ENCODE measurements around the gene SLF1.

SLF1 gene

GRCh38 chr5:94667937-94668336, 49.5 kb downstream of the SLF1 start:
- no peak for DNase-seq

- no peak for DNase-seq
Observed at GRCh38 chr5:94670726-94671125, 52.3 kb downstream of the SLF1 start.

DNA sequence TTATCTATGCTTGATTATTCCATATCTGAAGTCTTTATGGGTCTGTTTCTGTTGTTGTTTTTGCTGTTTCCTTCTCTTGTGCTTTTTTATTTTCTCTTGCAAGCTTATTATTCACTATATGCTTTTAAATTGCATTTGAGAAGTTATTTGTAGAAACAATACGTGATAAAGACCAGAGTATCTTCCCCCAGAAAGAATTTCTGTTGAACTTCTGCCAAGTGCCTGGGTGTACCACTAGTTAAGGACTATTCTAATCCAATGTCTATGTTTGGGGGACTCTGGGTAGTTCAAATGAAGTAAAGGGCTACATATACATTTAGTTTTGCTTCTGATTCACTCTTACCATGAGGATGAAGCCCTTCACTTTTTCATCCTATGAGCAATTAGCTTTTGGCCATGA, 54.3 kb downstream of the SLF1 start:
- no peak for DNase-seq

DNA sequence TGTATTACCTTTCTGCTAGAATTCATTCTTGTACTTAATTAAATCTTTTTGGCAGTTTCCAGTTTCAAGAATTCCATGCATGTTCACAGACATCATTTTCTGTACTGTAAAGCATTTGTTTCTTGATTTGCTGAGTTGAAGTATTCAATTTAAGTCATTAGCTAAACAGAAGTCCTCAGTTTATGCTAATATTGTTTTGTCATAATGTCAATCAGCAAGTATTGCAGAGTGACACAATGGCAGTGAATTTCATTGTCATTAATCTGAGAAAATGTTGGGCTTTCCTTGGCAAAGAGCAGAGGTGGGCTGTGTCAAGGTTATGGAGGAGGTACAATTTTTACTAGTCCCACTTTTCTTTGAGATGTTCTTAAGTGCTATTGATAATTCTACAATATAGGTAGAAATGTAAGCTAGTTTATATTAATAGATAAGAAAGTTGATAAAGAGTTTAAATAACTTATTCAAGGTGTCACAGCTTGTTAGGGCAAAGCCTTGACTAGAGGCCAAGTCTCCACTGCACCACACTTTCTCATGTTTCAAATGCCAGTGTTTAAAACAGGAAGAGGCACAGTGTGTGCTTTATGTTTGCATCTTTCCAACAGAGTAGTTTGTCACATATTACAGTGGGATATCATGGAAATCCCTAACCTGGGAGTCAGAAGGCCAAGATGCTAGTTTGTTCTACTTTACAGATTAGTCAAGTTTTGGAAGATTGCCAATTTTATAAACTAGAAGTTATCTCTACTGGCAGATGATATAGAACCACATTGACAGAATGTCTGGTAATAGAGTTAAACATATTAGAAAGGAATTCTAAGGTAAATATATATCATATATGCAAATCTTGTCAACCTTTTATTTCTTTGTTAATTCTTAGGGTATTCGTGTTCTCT, 56.3 kb downstream of the SLF1 start:
- no peak for DNase-seq

DNA sequence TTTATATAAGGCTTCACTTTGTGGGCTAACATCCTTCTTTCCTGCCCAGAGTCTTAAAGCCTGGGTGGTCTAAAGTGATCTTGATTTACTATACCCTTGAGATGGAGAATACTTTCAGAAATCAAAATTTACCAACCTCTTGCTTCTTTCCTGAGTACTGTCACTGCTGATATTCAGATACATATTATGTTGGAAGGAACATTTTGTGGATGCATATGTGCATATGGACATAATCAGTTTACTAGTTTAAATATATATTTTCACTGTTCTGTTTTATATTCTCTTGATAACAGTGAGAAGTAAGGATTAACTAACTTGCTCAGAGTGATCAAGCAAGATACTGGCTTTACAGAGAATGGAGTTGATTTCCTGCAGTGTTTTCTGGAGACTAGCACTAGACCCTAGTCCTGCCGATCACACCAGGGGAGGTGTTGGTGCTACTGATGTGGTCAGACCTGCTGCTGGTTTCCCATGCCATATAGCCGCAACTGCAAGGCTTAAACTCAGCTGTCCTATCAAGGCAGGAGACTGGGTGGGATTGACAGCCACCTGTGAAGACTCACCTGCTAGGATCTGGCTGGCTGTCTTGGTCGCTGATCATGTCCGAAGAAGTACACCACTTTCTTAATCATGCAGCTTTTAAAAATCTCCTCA, 57.6 kb downstream of the SLF1 start:
- DNase-seq = no peak

- DNase-seq = no peak
Observed at GRCh38 chr5:94682814-94683520, 64.5 kb downstream of the SLF1 start.

DNA sequence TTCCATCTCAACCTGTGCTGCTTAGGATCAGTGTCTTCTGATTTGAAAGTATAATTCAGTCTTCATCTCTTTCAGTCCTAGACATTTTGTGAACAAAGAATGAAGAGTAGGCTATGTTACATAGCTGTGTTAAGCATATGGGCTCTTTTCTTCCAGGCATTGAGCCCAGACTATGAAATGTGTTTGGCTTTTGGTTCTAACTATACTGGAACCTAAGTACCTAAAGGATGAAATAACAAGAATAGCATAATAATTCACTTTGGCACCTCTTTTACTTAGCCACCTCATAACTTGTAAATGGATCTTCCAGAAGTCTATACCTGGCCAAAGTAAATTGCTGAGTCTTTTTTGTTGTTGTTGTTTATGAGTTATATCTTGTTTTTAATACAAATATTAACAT, 71.4 kb downstream of the SLF1 start:
- DNase-seq = no peak

- DNase-seq = no peak
Observed at GRCh38 chr5:94690778-94691177, 72.3 kb downstream of the SLF1 start.

- no peak for DNase-seq
Observed at GRCh38 chr5:94691291-94691690, 72.8 kb downstream of the SLF1 start.

GRCh38 chr5:94691949-94692348, 73.5 kb downstream of the SLF1 start:
- no peak for DNase-seq

- DNase-seq = no peak
Observed at GRCh38 chr5:94692581-94692980, 74.1 kb downstream of the SLF1 start.

DNA sequence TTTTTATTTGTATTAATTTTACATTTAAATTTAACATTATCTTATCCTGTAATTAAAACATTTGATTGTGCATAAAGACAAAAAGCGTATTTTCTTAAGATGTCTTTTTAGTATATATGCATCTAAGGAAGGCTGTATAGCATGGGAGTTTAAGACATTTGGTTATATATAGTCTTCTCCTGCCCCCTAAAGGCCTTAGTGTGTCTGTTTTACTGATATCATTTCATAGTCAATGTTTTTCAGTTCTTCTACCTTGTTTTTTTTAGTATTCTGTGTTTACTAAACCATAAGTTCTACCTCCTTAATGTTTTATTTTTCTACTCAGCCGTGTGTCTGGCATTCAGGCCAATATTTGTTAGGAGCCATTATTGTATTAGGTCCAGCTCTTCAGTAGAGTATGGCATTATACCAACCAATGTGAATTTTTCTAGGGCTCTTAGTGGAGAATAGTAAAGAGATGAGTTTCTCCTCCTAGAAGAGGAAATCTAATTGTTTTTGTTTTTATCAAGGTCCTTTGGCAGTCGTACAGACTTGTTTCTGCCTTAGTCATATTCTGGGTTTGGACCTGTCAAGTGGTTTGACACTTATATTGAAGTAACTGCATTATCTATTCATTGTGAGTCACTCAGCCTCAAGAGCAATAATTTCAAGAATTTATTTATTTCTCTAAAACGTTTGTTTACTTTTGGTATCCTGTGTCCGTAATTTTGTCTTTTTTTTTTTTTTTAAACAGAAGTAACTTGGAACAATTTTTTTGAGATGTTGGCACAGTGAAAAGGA, 74.8 kb downstream of the SLF1 start:
- DNase-seq = no peak

GRCh38 chr5:94693845-94694370, 75.4 kb downstream of the SLF1 start:
- DNase-seq = no peak

- no peak for DNase-seq
Observed at GRCh38 chr5:94694671-94695070, 76.2 kb downstream of the SLF1 start.

DNA sequence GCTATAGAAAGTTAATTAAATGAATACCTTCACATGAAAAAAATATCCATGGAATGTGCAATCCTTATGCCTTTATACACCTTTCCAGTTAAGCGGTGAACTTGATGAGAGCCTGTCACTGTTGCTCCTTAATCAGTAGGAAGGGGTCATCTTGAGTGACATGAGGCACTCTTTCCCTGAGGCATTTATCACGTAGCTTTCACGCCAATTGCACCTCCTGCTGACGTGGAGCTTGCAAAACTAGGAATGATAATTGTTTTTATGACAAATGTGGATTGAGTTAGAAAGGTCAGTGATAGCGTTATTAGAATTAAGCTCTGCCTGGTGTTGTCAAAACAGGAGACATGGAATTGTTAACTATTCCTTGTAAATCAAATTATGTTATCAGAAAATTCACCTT, 79.7 kb downstream of the SLF1 start:
- DNase-seq = no peak

- no peak for DNase-seq
Observed at GRCh38 chr5:94699562-94699961, 81.1 kb downstream of the SLF1 start.

- DNase-seq = no peak
Observed at GRCh38 chr5:94700592-94700991, 82.1 kb downstream of the SLF1 start.

DNA sequence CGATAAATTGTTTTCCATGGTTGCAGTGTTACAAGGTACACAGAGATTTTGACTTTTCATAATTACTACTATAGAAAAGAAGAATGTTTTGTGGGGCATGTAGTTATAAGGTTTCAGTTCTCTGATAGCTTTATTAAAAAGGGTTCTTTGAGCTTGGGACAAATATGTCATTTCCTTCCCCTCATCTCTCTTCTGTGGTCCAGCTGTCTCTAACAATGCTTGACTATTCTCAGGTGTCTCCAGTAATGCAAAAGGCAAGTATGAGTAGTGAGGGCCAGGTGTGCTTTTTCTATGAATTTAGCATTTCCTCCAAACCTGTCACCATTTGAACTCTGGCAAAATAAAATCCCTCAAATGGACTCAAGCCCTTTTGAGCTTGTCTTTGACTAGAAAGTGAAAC, 84.3 kb downstream of the SLF1 start:
- no peak for DNase-seq

GRCh38 chr5:94705427-94705826, 87.0 kb downstream of the SLF1 start:
- no peak for DNase-seq

DNA sequence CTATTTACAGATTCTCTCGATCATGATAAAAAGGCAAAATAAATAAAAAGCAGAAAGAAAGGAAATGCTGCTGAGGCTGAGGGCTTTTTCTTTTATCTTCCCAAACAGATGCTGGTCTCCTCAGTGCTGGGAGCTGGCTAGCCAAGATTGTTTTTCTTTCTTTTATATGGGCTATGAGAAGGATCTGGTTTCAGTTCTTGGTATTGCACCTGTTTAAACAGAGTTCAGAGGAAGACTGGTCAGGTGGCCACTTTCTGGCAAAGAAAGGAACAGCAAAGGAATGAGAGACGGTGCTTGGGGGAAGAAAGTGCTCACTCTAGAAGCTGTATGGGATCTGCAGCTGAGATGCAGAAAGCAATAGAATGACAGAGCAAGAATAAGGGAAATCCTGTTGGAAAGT, 88.9 kb downstream of the SLF1 start:
- DNase-seq = no peak

- DNase-seq = no peak
Observed at GRCh38 chr5:94709277-94709676, 90.8 kb downstream of the SLF1 start.

DNA sequence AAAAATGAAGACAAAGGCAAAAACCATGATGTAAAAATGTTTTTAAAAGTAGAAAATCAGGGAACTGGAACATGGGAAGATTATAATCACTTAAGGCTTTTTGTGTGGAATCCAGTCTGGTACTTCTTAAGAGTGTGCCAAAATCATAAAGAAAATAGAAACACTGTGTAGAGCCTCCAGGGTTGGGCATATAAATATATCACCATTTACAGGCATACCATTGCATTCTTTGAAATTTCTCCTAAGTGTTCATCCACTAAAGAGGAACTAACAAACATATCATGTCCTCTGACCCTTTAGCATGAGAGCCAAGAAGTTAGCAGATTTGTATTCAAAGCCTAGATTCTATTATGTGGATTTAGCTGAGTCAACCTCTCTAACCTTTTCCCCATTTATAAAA, 93.3 kb downstream of the SLF1 start:
- no peak for DNase-seq

DNA sequence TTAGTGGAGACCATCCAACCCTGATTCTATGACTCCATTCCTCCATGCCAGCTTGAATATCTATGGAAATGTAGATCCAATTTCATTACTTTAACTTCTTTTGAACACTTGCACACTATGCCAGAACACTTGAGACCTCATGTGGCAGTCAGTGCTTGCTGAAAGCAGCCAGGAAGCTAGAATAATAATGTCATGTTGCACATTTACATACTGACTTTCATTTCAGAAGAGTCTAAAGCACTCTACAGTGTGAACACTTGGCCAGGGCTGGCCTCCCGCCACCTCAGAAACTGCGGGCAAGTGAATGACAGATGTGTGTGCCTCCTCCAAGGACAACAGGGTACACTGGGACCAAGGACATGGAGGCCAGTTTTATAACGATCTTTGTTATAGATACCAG, 97.3 kb downstream of the SLF1 start:
- DNase-seq = no peak
